SH-SY5Y (cell line): ENCODE data around the gene UQCC5.

Experiments used
- GATA2 ChIP-seq: IDR thresholded peaks from 2 replicates; pipeline ENCODE4 v1.6.1; 2011; ENCODE audit warnings: mild to moderate bottlenecking, low read depth, low read length
- GATA3 ChIP-seq: IDR thresholded peaks from 2 replicates; pipeline ENCODE4 v1.6.1; 2011; ENCODE audit warnings: low read depth, mild to moderate bottlenecking, low read length, moderate library complexity

GRCh38 chr3:52502808-52503350 is 33.5 kb upstream of the UQCC5 start:
- TF ChIP-seq GATA2 = no peak
- no peak for TF ChIP-seq GATA3
